ENCODE measurements around the gene DLG2.
A peak's percentile ranks its signal among the peaks of the same experiment; 100 is the strongest.

DLG2 gene

DNA sequence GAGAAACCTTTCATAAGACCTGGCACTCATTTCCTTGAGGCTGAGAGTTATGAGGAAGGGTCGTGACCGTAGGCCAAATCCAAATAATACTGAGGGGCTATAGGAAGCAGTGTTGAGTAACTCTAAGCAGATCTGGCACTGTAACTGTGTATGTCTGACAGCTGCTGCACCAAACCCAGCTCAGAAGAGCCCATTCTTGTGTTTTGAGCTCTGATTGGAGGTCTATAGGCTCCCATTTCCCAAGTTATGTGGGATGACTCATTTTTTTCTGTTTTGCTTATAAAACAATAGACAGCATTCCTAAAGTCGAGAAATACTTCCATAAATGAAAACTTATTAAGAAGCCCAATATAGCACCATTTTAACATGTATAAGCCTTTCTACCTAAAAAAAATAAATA lies 645.8 kb downstream of the DLG2 start:
- no peak for DNase-seq (ENCODE audit: insufficient read length, low spot score)
- no peak for TF ChIP-seq POLR2AphosphoS5 (IDR thresholded peaks at IDR 0.05; ENCODE audit: low read depth, low read length)
- no peak for TF ChIP-seq SPI1 (IDR thresholded peaks at IDR 0.05; ENCODE audit: low read depth, low read length)
- no peak for TF ChIP-seq TAF1 (IDR thresholded peaks at IDR 0.05; ENCODE audit: low read depth, low read length)
- no peak for TF ChIP-seq POU2F2 (IDR thresholded peaks at IDR 0.05; ENCODE audit: low read depth, low read length)
- TF ChIP-seq POLR2A (IDR thresholded peaks at IDR 0.05; ENCODE audit: low read depth, low read length): no peak
- TF ChIP-seq PAX5 (IDR thresholded peaks at IDR 0.05; ENCODE audit: insufficient read depth, low read length, severe bottlenecking): no peak
- no peak for FAIRE-seq

DNA sequence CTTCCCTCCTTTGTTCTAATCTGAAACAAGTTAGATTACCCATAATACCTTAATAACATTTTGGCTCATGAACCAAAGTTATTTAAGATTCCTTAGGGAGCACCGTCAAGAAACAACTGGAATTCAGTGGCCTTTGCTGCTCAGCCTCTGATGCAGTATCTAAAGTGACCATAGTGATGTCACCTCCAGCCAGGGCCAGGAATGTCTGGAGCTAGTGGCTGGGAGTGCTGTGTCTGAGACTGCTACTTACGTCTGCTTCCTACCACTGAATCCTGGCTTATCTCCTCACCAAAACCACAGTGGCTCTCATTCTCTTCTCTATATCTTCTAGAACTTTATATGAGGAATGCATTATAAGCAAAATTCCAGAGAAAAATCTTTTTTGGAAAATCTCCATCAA lies 658.0 kb downstream of the DLG2 start:
- no peak for TF ChIP-seq SPI1 (IDR thresholded peaks at IDR 0.05; ENCODE audit: low read depth, low read length)
- TF ChIP-seq PAX5 (IDR thresholded peaks at IDR 0.05; ENCODE audit: insufficient read depth, low read length, severe bottlenecking): no peak
- TF ChIP-seq POU2F2 (IDR thresholded peaks at IDR 0.05; ENCODE audit: low read depth, low read length): no peak
- no peak for TF ChIP-seq TAF1 (IDR thresholded peaks at IDR 0.05; ENCODE audit: low read depth, low read length)
- TF ChIP-seq POLR2A (IDR thresholded peaks at IDR 0.05; ENCODE audit: low read depth, low read length): no peak
- no peak for FAIRE-seq

DNA sequence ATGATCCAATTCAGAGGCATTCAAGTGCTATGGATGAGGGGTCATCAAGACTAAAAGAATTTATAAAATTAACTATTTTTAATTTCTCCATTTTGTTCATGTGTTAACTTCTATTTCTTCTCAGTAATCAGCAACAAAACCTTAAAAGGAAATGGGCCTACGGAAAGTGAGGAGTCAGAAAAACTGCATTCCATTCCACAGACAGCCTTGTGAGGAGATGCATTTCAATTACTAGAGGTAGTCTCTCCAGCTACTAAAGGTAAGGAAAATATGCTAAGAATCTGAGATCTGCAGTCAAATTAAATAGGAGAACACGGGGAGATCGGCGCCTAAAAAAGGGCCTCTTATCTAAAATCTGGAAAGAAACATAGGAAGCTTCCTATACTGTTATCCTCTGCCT lies 661.7 kb downstream of the DLG2 start:
- no peak for DNase-seq (ENCODE audit: insufficient read length, low spot score)
- no peak for FAIRE-seq
- TF ChIP-seq PAX5 (IDR thresholded peaks at IDR 0.05; ENCODE audit: insufficient read depth, low read length, severe bottlenecking) (no peak), TAF1 (IDR thresholded peaks at IDR 0.05; ENCODE audit: low read depth, low read length) (no peak), POLR2AphosphoS5 (IDR thresholded peaks at IDR 0.05; ENCODE audit: low read depth, low read length) (no peak), POU2F2 (IDR thresholded peaks at IDR 0.05; ENCODE audit: low read depth, low read length) (no peak), SPI1 (IDR thresholded peaks at IDR 0.05; ENCODE audit: low read depth, low read length) (no peak), POLR2A (IDR thresholded peaks at IDR 0.05; ENCODE audit: low read depth, low read length) (no peak)

More for the DNA sequence above, 658.0 kb downstream of the DLG2 start:
- no peak for DNase-seq (ENCODE audit: insufficient read length, low spot score)

DNA sequence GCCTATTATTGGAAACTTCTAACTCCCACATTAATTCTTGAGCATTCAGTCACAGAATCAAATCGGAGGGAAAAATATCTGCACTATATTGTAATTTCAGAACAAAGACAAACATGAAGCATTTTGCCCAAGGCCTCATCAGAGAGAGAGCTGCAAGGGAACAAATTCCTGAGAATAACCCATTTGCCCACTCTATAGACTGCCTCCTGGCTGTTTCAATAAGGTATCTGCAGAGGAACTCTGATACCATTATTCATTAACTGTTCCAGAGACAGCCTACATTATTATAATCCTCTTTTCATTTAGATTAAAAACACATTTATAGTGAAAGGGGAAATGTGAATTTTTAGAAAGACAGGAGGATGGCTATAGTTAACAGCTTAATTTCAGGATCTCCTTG lies 663.9 kb downstream of the DLG2 start:
- FAIRE-seq (no peak), DNase-seq (ENCODE audit: insufficient read length, low spot score) (no peak)
- TF ChIP-seq TAF1 (IDR thresholded peaks at IDR 0.05; ENCODE audit: low read depth, low read length) (no peak), POLR2A (IDR thresholded peaks at IDR 0.05; ENCODE audit: low read depth, low read length) (no peak), SPI1 (IDR thresholded peaks at IDR 0.05; ENCODE audit: low read depth, low read length) (no peak), POLR2AphosphoS5 (IDR thresholded peaks at IDR 0.05; ENCODE audit: low read depth, low read length) (no peak), PAX5 (IDR thresholded peaks at IDR 0.05; ENCODE audit: insufficient read depth, low read length, severe bottlenecking) (no peak), POU2F2 (IDR thresholded peaks at IDR 0.05; ENCODE audit: low read depth, low read length) (no peak)

DNA sequence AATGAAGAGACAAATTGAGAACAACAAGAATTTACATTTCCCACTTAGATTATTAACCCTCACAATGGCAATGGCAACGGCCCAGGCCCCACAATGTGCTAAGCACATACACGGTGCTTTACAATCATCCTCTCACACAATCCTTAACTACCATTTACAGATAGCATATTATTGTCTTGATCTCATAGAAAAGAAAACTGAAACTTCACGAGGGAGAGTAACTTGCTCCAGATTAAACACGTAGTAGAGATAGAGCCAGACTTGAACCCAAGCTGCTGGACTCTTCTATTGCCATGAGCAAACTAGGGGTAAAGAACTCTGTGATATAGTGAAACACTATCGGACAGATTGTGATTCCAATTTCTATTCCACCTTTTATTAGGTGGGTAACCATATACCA lies 665.1 kb downstream of the DLG2 start:
- no peak for FAIRE-seq
- TF ChIP-seq PAX5 (IDR thresholded peaks at IDR 0.05; ENCODE audit: insufficient read depth, low read length, severe bottlenecking) (no peak), TAF1 (IDR thresholded peaks at IDR 0.05; ENCODE audit: low read depth, low read length) (no peak), SPI1 (IDR thresholded peaks at IDR 0.05; ENCODE audit: low read depth, low read length) (no peak)
- no peak for DNase-seq (ENCODE audit: insufficient read length, low spot score)

DNA sequence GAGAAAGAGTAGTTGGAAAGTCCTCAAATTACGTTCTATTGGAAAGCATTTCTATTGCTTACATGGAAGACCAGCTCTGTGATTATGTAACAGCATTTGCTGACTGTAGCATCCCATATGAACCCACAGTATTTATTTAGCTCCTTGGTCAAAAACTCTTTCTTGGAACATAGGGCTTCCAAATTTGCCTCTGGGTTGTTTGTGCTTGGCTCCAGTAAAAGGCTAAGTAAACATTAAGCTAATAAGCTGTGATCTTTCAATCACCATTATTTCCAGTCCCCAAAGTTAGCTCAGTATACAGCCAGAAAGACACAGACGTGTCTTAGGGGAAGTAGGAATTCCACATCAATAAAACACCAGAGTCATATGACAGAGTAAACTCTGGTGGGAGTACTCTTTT lies 668.8 kb downstream of the DLG2 start:
- TF ChIP-seq POLR2AphosphoS5 (IDR thresholded peaks at IDR 0.05; ENCODE audit: low read depth, low read length): no peak
- TF ChIP-seq POLR2A (IDR thresholded peaks at IDR 0.05; ENCODE audit: low read depth, low read length): no peak
- TF ChIP-seq PAX5 (IDR thresholded peaks at IDR 0.05; ENCODE audit: insufficient read depth, low read length, severe bottlenecking): no peak
- no peak for TF ChIP-seq POU2F2 (IDR thresholded peaks at IDR 0.05; ENCODE audit: low read depth, low read length)
- no peak for TF ChIP-seq SPI1 (IDR thresholded peaks at IDR 0.05; ENCODE audit: low read depth, low read length)
- TF ChIP-seq TAF1 (IDR thresholded peaks at IDR 0.05; ENCODE audit: low read depth, low read length): no peak
- FAIRE-seq (no peak), DNase-seq (ENCODE audit: insufficient read length, low spot score) (no peak)

DNA sequence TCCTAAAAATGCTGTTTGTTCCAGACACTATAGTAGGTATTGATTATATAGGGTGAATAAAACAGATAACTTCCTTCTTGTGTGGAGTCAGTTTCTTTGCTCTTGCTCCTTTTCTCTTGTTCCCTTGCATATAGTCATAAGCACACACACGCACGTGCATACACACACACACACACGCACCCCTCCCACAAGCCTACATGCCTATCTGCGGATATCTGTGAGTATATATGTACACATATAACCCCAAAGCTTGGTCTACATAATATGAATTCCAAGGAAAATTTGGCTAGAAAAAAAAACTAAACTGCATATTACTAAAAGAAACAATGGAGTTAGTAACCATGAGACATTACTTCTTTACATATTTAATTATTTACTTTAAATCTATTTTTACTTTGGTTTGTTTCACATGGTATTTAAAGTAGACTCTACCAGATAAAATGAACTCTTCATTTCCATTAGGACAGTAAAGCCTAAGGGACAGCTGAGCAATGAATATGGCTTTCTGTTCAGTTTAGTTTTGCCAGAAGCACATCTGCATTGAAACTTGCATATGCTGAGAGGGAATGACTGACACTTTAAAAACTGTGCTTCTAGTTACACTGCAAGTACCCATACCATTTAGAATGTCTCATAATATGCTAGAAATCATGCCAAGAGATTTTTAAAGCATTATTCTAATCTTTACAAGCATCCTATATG lies 676.4 kb downstream of the DLG2 start:
- TF ChIP-seq POLR2A (IDR thresholded peaks at IDR 0.05; ENCODE audit: low read depth, low read length) (no peak), TAF1 (IDR thresholded peaks at IDR 0.05; ENCODE audit: low read depth, low read length) (no peak)
- FAIRE-seq (no peak), DNase-seq (ENCODE audit: insufficient read length, low spot score) (no peak)

DNA sequence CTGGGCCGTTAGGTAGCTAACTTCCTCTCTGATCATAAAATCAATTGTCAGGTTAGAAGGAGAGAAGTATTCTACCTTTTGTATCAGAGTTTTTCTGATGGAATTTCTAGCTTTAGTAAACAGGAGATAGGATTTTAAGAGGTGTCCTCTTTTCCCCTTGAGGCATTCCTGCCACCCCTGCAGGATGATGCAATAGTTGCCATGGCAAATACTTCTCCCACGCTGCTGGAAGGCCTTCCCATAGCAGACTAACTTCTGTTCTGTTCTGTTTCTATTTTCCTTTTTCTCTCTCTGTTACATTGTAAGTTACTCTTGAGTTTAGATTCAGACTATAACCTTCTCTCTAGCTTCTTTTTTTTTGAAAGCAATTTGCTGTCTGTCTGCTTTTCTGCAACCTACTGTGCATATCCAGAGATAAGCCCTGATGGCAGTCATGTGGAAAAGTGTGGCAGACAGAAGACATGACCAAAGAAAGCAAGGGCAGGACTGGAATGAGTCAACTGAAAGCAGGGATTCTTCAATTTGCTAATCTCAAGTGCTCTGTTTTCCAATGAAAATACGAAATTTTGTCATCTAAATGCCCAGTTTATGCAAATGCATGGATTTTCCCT lies 679.1 kb downstream of the DLG2 start:
- FAIRE-seq: no peak
- no peak for TF ChIP-seq POLR2A (IDR thresholded peaks at IDR 0.05; ENCODE audit: low read depth, low read length)
- DNase-seq (ENCODE audit: insufficient read length, low spot score): no peak

DNA sequence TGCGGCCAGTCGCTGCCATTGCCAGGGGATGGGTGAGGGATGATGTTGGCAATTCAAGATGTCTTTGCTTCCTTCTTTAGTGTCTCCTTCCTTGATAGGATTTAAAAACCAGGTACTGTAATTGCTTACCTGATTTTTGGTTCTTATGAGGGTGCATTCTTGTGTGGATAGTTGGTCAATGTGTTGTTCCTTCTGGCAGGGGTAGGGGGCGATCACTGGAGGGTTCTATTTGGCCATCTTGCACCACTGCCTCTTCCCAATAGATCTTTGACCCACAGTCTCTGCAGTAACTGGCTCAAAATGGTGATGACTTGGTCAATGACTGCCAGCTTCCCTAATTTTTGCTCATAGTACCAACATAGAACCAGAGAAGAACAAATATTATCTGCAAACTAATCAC lies 680.1 kb downstream of the DLG2 start:
- TF ChIP-seq TAF1 (IDR thresholded peaks at IDR 0.05; ENCODE audit: low read depth, low read length) (no peak), POLR2A (IDR thresholded peaks at IDR 0.05; ENCODE audit: low read depth, low read length) (no peak), SPI1 (IDR thresholded peaks at IDR 0.05; ENCODE audit: low read depth, low read length) (no peak), PAX5 (IDR thresholded peaks at IDR 0.05; ENCODE audit: insufficient read depth, low read length, severe bottlenecking) (no peak), POLR2AphosphoS5 (IDR thresholded peaks at IDR 0.05; ENCODE audit: low read depth, low read length) (no peak), POU2F2 (IDR thresholded peaks at IDR 0.05; ENCODE audit: low read depth, low read length) (no peak)
- FAIRE-seq (no peak), DNase-seq (ENCODE audit: insufficient read length, low spot score) (no peak)

DNA sequence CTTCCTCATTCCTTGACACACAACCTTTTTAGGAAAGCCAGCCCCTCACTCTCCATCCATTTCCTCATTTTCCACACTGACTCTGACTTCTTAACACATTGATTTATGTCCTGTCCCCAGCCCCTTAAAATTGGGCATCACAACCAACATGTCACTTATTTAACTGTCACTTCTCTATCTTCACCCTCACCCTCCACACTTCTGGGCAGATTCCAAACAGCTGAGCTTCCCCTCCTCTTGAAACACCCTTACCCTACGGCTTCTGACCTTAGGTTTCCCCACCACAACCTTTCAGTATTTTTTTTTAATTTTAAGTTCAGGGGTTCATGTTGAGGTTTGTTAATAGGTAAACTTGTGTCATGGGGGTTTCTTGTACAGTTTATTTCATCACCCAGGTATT lies 696.3 kb downstream of the DLG2 start:
- TF ChIP-seq SPI1 (IDR thresholded peaks at IDR 0.05; ENCODE audit: low read depth, low read length) (0 out of 2 replicates have a peak, but pooled peaks have one; percentile 5), PAX5 (IDR thresholded peaks at IDR 0.05; ENCODE audit: insufficient read depth, low read length, severe bottlenecking) (no peak)
- FAIRE-seq (no peak), DNase-seq (ENCODE audit: insufficient read length, low spot score) (no peak)

Data from GM12891 (cell line).